Left lung (tissue), 14 donors: ENCODE data around the gene TOLLIP. TPM values are rescaled to one million over a fixed set of nuclear protein-coding genes. Genes with fewer than 3 reads are reported as not detected.
"Not testable (repeated sequence)": the region's sequence is repeated elsewhere in the genome, so short reads cannot be mapped to it uniquely, and the experiment has no call there.

Experiments used
- ATAC-seq: fragments of 200-7000 bp; cut with Tn5 transposase; one replicate; pipeline ENCODE4 v1.9.1; 2020; ENCODE audit warnings: moderate library complexity
- DNase-seq, 4 donors: peaks; one replicate each; pipeline ENCODE4 v3.0.0-alpha.2; 2013 to 2020
- H3K27ac ChIP-seq, 2 donors: fragments of 200-600 bp; sonication (generic) in 1 of 2; one replicate each; pipeline versions ENCODE4 v1.5.0 to v1.8.0; 2020 to 2021
- H3K27me3 ChIP-seq, 2 donors: fragments of 200-600 bp; sonication (generic) in 1 of 2; one replicate each; pipeline versions ENCODE4 v1.5.0 to v1.8.0; 2020 to 2021
- H3K36me3 ChIP-seq, 2 donors: fragments of 200-600 bp; sonication (generic) in 1 of 2; one replicate each; pipeline versions ENCODE4 v1.5.0 to v1.8.0; 2020 to 2021
- H3K4me1 ChIP-seq, 2 donors: fragments of 200-600 bp; one replicate each; pipeline ENCODE4 v1.8.0; 2021
- H3K4me3 ChIP-seq, 2 donors: fragments of 200-600 bp; sonication (generic) in 1 of 2; one replicate each; pipeline versions ENCODE4 v1.5.0 to v1.8.0; 2020 to 2021; ENCODE audit warnings: mild to moderate bottlenecking in 1 of 2
- H3K9me3 ChIP-seq, 2 donors: fragments of 200-600 bp; sonication (generic) in 1 of 2; one replicate each; pipeline versions ENCODE4 v1.5.0 to v1.8.0; 2020 to 2021
- CTCF ChIP-seq, 2 donors: fragments of 200-600 bp; sonication (generic) in 1 of 2; IDR thresholded peaks; one replicate each; pipeline versions ENCODE4 v1.5.0 to v1.8.0; 2021; ENCODE audit warnings: antibody characterized with exemption in 2 of 2
- intact Hi-C, 2 donors: fragments of 100-400 bp; cut with DNase I; formaldehyde crosslinking; loops; one replicate each; pipeline versions ENCODE4 v1.11.2 to v1.14.2; 2022
- long read RNA-seq, 12 donors: library from polyadenylated mRNA in 2 of 12; unstranded in 2 of 12; transcript quantifications; one replicate each; pipeline ENCODE4 v2.0.0 and lab custom pipeline, GENCODE V29; 2019 to 2026
- polyA plus RNA-seq, 6 donors: library from polyadenylated mRNA; unstranded; fragments of 120-200 nt; gene quantifications; one replicate each; pipeline ENCODE4 v1.2.1, GENCODE V29; 2013; ENCODE audit not compliant: insufficient read length in 6 of 6
- total RNA-seq, 2 donors: library from RNA; stranded (reverse); fragmentation: NEBNext Ultra II Directional; extraction: Animal tissue kit (Norgen Biotek cat#: 25700); gene quantifications; one replicate each; pipeline ENCODE4 v1.2.1, GENCODE V29; 2021
- donor health status: DM: no; HTN: yes; CAD: no.
- donor health status: DM: no; HTN: no; CAD: no.

Gene TOLLIP
- 10 to 100 TPM; 54.7 to 63.5 TPM for total RNA-seq
- 10 to 100 TPM; 22.4 to 32.6 (median 25.0) TPM for polyA plus RNA-seq
- long read RNA-seq, donor 1, transcript TOLLIP-202 (6 exons, 3,617 nt), result major isoform, 16 of 17 reads
- long read RNA-seq, donor 1, partial matches to known transcripts, result 0 of 17 reads
- long read RNA-seq, donor 1, other reads (novel, unspliced or antisense), result 0 of 17 reads
- long read RNA-seq, donor 2, transcript TOLLIP-202 (6 exons, 3,617 nt), result major isoform, 16 of 22 reads
- long read RNA-seq, donor 2, transcript TOLLIP-213 (2 exons, 576 nt), result minor isoform, 5 of 22 reads
- long read RNA-seq, donor 2, partial matches to known transcripts, result 0 of 22 reads
- long read RNA-seq, donor 2, other reads (novel, unspliced or antisense), result 0 of 22 reads
- long read RNA-seq, donor 3, transcript TOLLIP-202 (6 exons, 3,617 nt), result major isoform, 21 of 23 reads
- long read RNA-seq, donor 3, partial matches to known transcripts, result 0 of 23 reads
- long read RNA-seq, donor 3, other reads (novel, unspliced or antisense), result 0 of 23 reads
- long read RNA-seq, donor 4, transcript TOLLIP-202 (6 exons, 3,617 nt), result major isoform, 50 of 57 reads
- long read RNA-seq, donor 4, partial matches to known transcripts, result 2 of 57 reads
- long read RNA-seq, donor 4, other reads (novel, unspliced or antisense), result 2 of 57 reads
- long read RNA-seq, donor 5, transcript TOLLIP-202 (6 exons, 3,617 nt), result major isoform, 15 of 17 reads
- long read RNA-seq, donor 5, partial matches to known transcripts, result 0 of 17 reads
- long read RNA-seq, donor 5, other reads (novel, unspliced or antisense), result 0 of 17 reads
- long read RNA-seq, donor 6, transcript TOLLIP-202 (6 exons, 3,617 nt), result major isoform, 14 of 14 reads
- long read RNA-seq, donor 6, partial matches to known transcripts, result 0 of 14 reads
- long read RNA-seq, donor 6, other reads (novel, unspliced or antisense), result 0 of 14 reads
- long read RNA-seq, donor 7, transcript TOLLIP-202 (6 exons, 3,617 nt), result major isoform, 8 of 9 reads
- long read RNA-seq, donor 7, partial matches to known transcripts, result 0 of 9 reads
- long read RNA-seq, donor 7, other reads (novel, unspliced or antisense), result 0 of 9 reads
- long read RNA-seq, donor 8, transcript TOLLIP-202 (6 exons, 3,617 nt), result major isoform, 16 of 19 reads
- long read RNA-seq, donor 8, partial matches to known transcripts, result 0 of 19 reads
- long read RNA-seq, donor 8, other reads (novel, unspliced or antisense), result 0 of 19 reads
- long read RNA-seq, donor 9, result 0 reads
- long read RNA-seq, donor 10, transcript TOLLIP-202 (6 exons, 3,617 nt), result major isoform, 124 of 130 reads
- long read RNA-seq, donor 10, partial matches to known transcripts, result 0 of 130 reads
- long read RNA-seq, donor 10, other reads (novel, unspliced or antisense), result 4 of 130 reads
- long read RNA-seq, donor 11, transcript TOLLIP-202 (6 exons, 3,617 nt), result major isoform, 41 of 64 reads
- long read RNA-seq, donor 11, partial matches to known transcripts, result 16 of 64 reads
- long read RNA-seq, donor 11, other reads (novel, unspliced or antisense), result 0 of 64 reads
- long read RNA-seq, donor 12, transcript TOLLIP-202 (6 exons, 3,617 nt), result major isoform, 13 of 14 reads
- long read RNA-seq, donor 12, partial matches to known transcripts, result 0 of 14 reads
- long read RNA-seq, donor 12, other reads (novel, unspliced or antisense), result 0 of 14 reads

DNA sequence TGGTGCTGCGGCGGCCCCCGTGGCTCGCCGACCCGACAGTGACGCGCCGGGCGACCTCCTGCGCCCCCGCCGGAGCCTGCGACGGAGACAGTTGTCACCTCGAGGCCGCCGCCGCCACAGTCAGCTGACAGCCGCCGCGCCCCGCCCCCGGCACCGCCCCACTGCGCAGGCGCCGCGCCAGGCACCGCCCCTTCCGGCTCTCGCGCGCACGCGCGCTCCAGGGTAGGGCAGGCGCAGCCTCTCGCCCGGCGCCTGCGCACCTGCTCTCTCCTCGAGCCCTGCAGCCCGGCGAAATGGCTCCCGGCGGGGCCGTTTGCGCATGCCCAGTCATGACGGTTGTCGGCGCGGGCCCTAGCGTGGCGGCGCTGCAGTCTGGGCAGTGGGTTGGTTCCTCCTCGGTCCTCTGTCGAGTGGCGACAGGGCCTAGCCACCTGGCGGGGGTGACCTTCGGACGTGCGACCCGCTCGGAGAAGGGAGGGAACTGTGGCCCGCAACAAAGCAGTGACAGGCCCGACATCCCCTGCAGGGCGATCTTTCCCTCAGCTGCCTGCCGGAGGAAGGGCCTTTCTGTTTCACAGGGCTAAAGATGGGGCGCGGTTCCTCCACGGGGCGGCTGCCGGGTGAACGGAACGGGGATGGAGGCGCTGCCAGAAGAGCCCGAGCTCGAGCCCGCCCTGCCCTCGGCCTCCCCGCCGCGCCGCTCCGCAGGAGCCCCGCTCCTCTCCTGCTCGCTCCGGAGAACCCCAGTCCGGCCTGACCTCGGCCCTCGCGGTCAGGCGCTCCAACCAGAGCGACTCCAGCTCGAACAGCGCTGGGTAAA is at the start of gene TOLLIP:
Gene TOLLIP (minus strand): TSS at position 135 of the 820 bp plus-strand sequence. CDS start 134 bp downstream, at position 1.
- H3K36me3 ChIP-seq, result peaks cover 0 to 16% of the 10 kb centered on the region in 2 donors
- peak; percentile 94 for ATAC-seq
- peak within 1 kb of the TSS; percentile 76 to 90 for H3K4me3 ChIP-seq
- peak; percentile 96 to 100 (median 98) for DNase-seq
- no peaks in the 10 kb centered on the region for H3K27me3 ChIP-seq
- peaks cover 0 to 8% of the 10 kb centered on the region in 2 donors for H3K9me3 ChIP-seq
- intact Hi-C loops, result no loop called here
- peaks cover 8 to 53% of the 10 kb centered on the region in 2 donors for H3K4me1 ChIP-seq
- H3K27ac ChIP-seq, result peak within 1 kb of the TSS; percentile 91 to 95
- TF ChIP-seq CTCF (IDR thresholded peaks at IDR 0.05), result no peak

DNA sequence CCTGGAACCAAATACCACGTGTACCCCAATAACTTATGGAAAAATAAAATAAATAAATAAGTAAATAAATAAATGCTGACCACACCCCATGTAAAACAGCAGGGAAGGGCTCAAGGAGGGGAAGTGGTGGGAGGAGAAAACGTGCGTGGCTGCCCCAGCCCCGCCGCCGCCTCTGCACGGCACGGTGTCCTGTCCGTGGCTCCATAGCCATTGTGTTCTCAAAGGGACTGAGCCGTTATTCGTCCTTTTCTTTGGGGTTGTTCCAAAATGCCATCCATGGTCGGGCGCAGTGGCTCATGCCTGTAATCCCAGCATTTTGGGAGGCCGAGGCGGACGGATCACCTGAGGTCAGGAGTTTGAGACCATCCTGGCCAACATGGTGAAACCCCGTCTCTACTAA is 49.5 kb upstream of the TOLLIP start:
- H3K36me3 ChIP-seq, H3K9me3 ChIP-seq, H3K27ac ChIP-seq, ATAC-seq, H3K4me1 ChIP-seq, intact Hi-C loops, H3K4me3 ChIP-seq: not testable (repeated sequence)
- H3K27me3 ChIP-seq, result peaks cover 0 to 23% of the 10 kb centered on the region in 2 donors
- DNase-seq, result peak in 1 of 4 donors; percentile 41

- H3K36me3 ChIP-seq, result no peaks in the 10 kb centered on the region
- intact Hi-C loops, result no loop called here
- no peaks in the 10 kb centered on the region for H3K9me3 ChIP-seq
- ATAC-seq, result peak; percentile 68
- no peak overlapping the region for H3K4me3 ChIP-seq
- H3K27ac ChIP-seq, result no peak overlapping the region
- H3K27me3 ChIP-seq, result peaks cover 0 to 29% of the 10 kb centered on the region in 2 donors
- no peak for TF ChIP-seq CTCF (IDR thresholded peaks at IDR 0.05)
- DNase-seq, result peak in 2 of 4 donors; percentile 61 to 74
- no peaks in the 10 kb centered on the region for H3K4me1 ChIP-seq
Measured at GRCh38 chr11:1358286-1358685, 48.9 kb upstream of the TOLLIP start.

- Histone ChIP-seq H3K27ac (no peak overlapping the region), H3K27me3 (peaks cover 0 to 32% of the 10 kb centered on the region in 2 donors), H3K9me3 (no peaks in the 10 kb centered on the region), H3K36me3 (no peaks in the 10 kb centered on the region), H3K4me3 (no peak overlapping the region), H3K4me1 (no peaks in the 10 kb centered on the region)
- intact Hi-C loops, result no loop called here
- ATAC-seq (no peak), DNase-seq (no peak)
- no peak for TF ChIP-seq CTCF (IDR thresholded peaks at IDR 0.05)
Measured at GRCh38 chr11:1356478-1356960, 47.1 kb upstream of the TOLLIP start.
